H1 (cell line): Measurements from ENCODE around the gene FOXK1. TPM values are rescaled to one million over a fixed set of nuclear protein-coding genes. Genes with fewer than 3 reads are reported as not detected.

ENCODE experiments used
- CTCF ChIA-PET: fragments of 300-600 bp; sonication (Branson Sonifier 250); formaldehyde crosslinking; loops from one replicate; lab custom pipeline; 2021; ENCODE audit not compliant: partially characterized antibody; lab: Charles Lee
- POLR2A ChIA-PET: fragments of 300-600 bp; sonication (Branson Sonifier 250); formaldehyde crosslinking; loops from one replicate; lab custom pipeline; 2021; ENCODE audit warnings: inconsistent platforms; ENCODE audit not compliant: partially characterized antibody; lab: Charles Lee
- DNase-seq, 2 experiments: peaks; one replicate each; pipeline versions ENCODE4 v3.0.0 to v3.0.0-alpha.2; 2010 to 2022; ENCODE audit warnings: low spot score in 2 of 2, low read depth in 1 of 2, mixed read lengths in 1 of 2
- FAIRE-seq: peaks from 2 replicates; lab custom pipeline; 2011; peaks lifted over from hg19 to GRCh38; lab: Jason Lieb, UNC
- H2AFZ ChIP-seq: 2 replicates; pipeline ENCODE4 v1.8.1; 2012; ENCODE audit warnings: low read length, inconsistent platforms
- H2AK5ac ChIP-seq: 2 replicates; pipeline ENCODE4 v1.6.1; 2013; ENCODE audit warnings: low read depth, low read length
- H2BK120ac ChIP-seq: replicated peaks from 2 replicates; pipeline ENCODE3; 2013; ENCODE audit warnings: low read depth, low read length, inconsistent platforms
- H2BK12ac ChIP-seq: 2 replicates; pipeline ENCODE4 v1.6.1; 2013; ENCODE audit warnings: low read depth, low read length
- H2BK15ac ChIP-seq: 2 replicates; pipeline ENCODE4 v1.6.1; 2013; ENCODE audit warnings: low read length
- H2BK20ac ChIP-seq: 2 replicates; pipeline ENCODE4 v1.6.1; 2013; ENCODE audit warnings: low read length
- H2BK5ac ChIP-seq: 2 replicates; pipeline ENCODE4 v1.6.1; 2013; ENCODE audit warnings: low read depth, low read length
- H3K14ac ChIP-seq: 2 replicates; pipeline ENCODE4 v1.6.1; 2013; ENCODE audit warnings: inconsistent platforms; ENCODE audit not compliant: insufficient read length
- H3K18ac ChIP-seq: 2 replicates; pipeline ENCODE4 v1.6.1; 2013; ENCODE audit warnings: low read length; ENCODE audit errors: extremely low read depth
- H3K23ac ChIP-seq: 2 replicates; pipeline ENCODE4 v1.6.1; 2013; ENCODE audit warnings: inconsistent platforms; ENCODE audit not compliant: insufficient read length
- H3K23me2 ChIP-seq: 2 replicates; pipeline ENCODE4 v1.6.1; 2013; ENCODE audit warnings: low read depth, low read length
- H3K27ac ChIP-seq: 2 replicates; pipeline ENCODE4 v1.6.1; 2011; ENCODE audit warnings: low read depth, low read length, inconsistent platforms
- H3K27me3 ChIP-seq, 4 experiments: replicated peaks in 1 of 4; 1 replicate in 1 of 4; 2 replicates in 3 of 4; pipeline versions ENCODE4 v1.6.1 to v1.8.1; 2011 to 2013; ENCODE audit warnings: low read length in 3 of 4, mild to moderate bottlenecking in 3 of 4, inconsistent platforms in 2 of 4, mixed read lengths in 2 of 4, moderate library complexity in 1 of 4; ENCODE audit not compliant: control insufficient read depth in 3 of 4, insufficient read depth in 3 of 4; ENCODE audit errors: extremely low read depth in 1 of 4
- H3K36me3 ChIP-seq, 4 experiments: 2 replicates each; pipeline versions ENCODE4 v1.6.1 to v1.8.1; 2011 to 2013; ENCODE audit warnings: mild to moderate bottlenecking in 4 of 4, low read length in 3 of 4, moderate library complexity in 2 of 4, control low read depth in 1 of 4, inconsistent platforms in 1 of 4; ENCODE audit not compliant: insufficient read depth in 4 of 4, control insufficient read depth in 2 of 4
- H3K4ac ChIP-seq: replicated peaks from 2 replicates; pipeline ENCODE3; 2013; ENCODE audit warnings: low read length, low read depth, mixed read lengths, inconsistent platforms; ENCODE audit not compliant: insufficient read length
- H3K4me1 ChIP-seq, 4 experiments: replicated peaks in 1 of 4; 1 replicate in 1 of 4; 2 replicates in 3 of 4; pipeline versions ENCODE4 v1.6.1 to v1.8.1; 2011 to 2013; ENCODE audit warnings: low read length in 3 of 4, inconsistent platforms in 2 of 4, mixed read lengths in 1 of 4; ENCODE audit not compliant: insufficient read depth in 4 of 4, control insufficient read depth in 3 of 4
- H3K4me2 ChIP-seq, 2 experiments: 2 replicates each; pipeline versions ENCODE4 v1.6.1 to v1.8.1; 2011 to 2013; ENCODE audit warnings: low read depth in 2 of 2, low read length in 2 of 2, control low read depth in 1 of 2, inconsistent platforms in 1 of 2, mild to moderate bottlenecking in 1 of 2; ENCODE audit not compliant: insufficient read depth in 1 of 2
- H3K4me3 ChIP-seq, 4 experiments: fragments of 200-600, 300-600 bp in 1 of 4; sonication (generic), shearing (Covaris generic), sonication (Bioruptor Twin) in 1 of 4; 2 replicates each; pipeline versions ENCODE4 v1.5.1 to v1.8.1; 2011 to 2016; ENCODE audit warnings: low read length in 4 of 4, low read depth in 3 of 4, control low read depth in 2 of 4, inconsistent platforms in 2 of 4, mild to moderate bottlenecking in 2 of 4, mixed read lengths in 1 of 4, moderate library complexity in 1 of 4; ENCODE audit not compliant: insufficient read depth in 2 of 4; ENCODE audit errors: extremely low read depth in 1 of 4
- H3K56ac ChIP-seq: replicated peaks from 2 replicates; pipeline ENCODE3; 2013; ENCODE audit warnings: low read depth, mild to moderate bottlenecking, mixed read lengths, low read length, inconsistent platforms; ENCODE audit not compliant: insufficient read length
- H3K79me1 ChIP-seq: 2 replicates; pipeline ENCODE4 v1.6.1; 2013; ENCODE audit warnings: low read depth, low read length, control low read depth
- H3K79me2 ChIP-seq, 2 experiments: 2 replicates each; pipeline versions ENCODE4 v1.6.1 to v1.8.1; 2012 to 2013; ENCODE audit warnings: low read length in 2 of 2, mild to moderate bottlenecking in 2 of 2, inconsistent platforms in 1 of 2; ENCODE audit not compliant: insufficient read depth in 2 of 2, control insufficient read depth in 1 of 2
- H3K9ac ChIP-seq, 4 experiments: replicated peaks in 1 of 4; 1 replicate in 1 of 4; 2 replicates in 3 of 4; pipeline versions ENCODE4 v1.6.1 to v1.8.1; 2011 to 2013; ENCODE audit warnings: low read depth in 3 of 4, low read length in 3 of 4, control low read depth in 2 of 4, mild to moderate bottlenecking in 2 of 4, moderate library complexity in 2 of 4, inconsistent platforms in 1 of 4; ENCODE audit errors: extremely low read depth in 1 of 4
- H3K9me3 ChIP-seq, 2 experiments: 2 replicates each; pipeline versions ENCODE4 v1.6.1 to v1.8.1; 2012 to 2013; ENCODE audit warnings: mild to moderate bottlenecking in 2 of 2, moderate library complexity in 2 of 2, control low read depth in 1 of 2, inconsistent platforms in 1 of 2, low read depth in 1 of 2, low read length in 1 of 2, mixed read lengths in 1 of 2; ENCODE audit not compliant: insufficient read depth in 2 of 2
- H4K20me1 ChIP-seq, 2 experiments: replicated peaks in 1 of 2; 2 replicates each; pipeline versions ENCODE3 to v1.8.1; 2011 to 2013; ENCODE audit warnings: inconsistent platforms in 2 of 2, low read length in 2 of 2, mild to moderate bottlenecking in 1 of 2; ENCODE audit not compliant: insufficient read depth in 2 of 2, control insufficient read depth in 1 of 2
- H4K5ac ChIP-seq: 2 replicates; pipeline ENCODE4 v1.6.1; 2013; ENCODE audit warnings: low read length, low read depth, mixed read lengths, inconsistent platforms; ENCODE audit not compliant: insufficient read length
- H4K8ac ChIP-seq: 2 replicates; pipeline ENCODE4 v1.8.0; 2013; ENCODE audit warnings: mild to moderate bottlenecking, moderate library complexity, low read length, inconsistent platforms; ENCODE audit not compliant: insufficient read depth; ENCODE audit errors: extremely low read depth
- H4K91ac ChIP-seq: replicated peaks from 2 replicates; pipeline ENCODE3; 2013; ENCODE audit warnings: low read length, mixed read lengths, inconsistent platforms; ENCODE audit not compliant: insufficient read length
- BACH1 ChIP-seq: IDR thresholded peaks from 2 replicates; pipeline ENCODE4 v1.6.1; 2012; ENCODE audit warnings: low read length, improper control_type of control experiment
- BCL11A ChIP-seq, 2 experiments: IDR thresholded peaks; one replicate each; pipeline ENCODE4 v1.6.1; 2011; ENCODE audit warnings: low read depth in 2 of 2, low read length in 2 of 2, mild to moderate bottlenecking in 2 of 2
- CTBP2 ChIP-seq: IDR thresholded peaks from 2 replicates; pipeline ENCODE4 v1.7.0; 2011; ENCODE audit warnings: borderline replicate concordance, mild to moderate bottlenecking, moderate library complexity, mixed read lengths, low read length; ENCODE audit not compliant: insufficient read depth, insufficient read length
- EP300 ChIP-seq, 2 experiments: IDR thresholded peaks; 1 replicate in 1 of 2; 2 replicates in 1 of 2; pipeline ENCODE4 v1.6.1; 2011 to 2012; ENCODE audit warnings: low read depth in 2 of 2, low read length in 2 of 2, mild to moderate bottlenecking in 2 of 2, borderline replicate concordance in 1 of 2, inconsistent platforms in 1 of 2, moderate library complexity in 1 of 2
- FOSL1 ChIP-seq: IDR thresholded peaks from 2 replicates; pipeline ENCODE4 v1.6.1; 2011; ENCODE audit warnings: mild to moderate bottlenecking, low read depth, low read length, moderate library complexity; ENCODE audit not compliant: insufficient read depth
- GABPA ChIP-seq: IDR thresholded peaks from 2 replicates; pipeline ENCODE4 v1.6.1; 2011; ENCODE audit warnings: mild to moderate bottlenecking, low read length, moderate library complexity, borderline replicate concordance; ENCODE audit not compliant: insufficient read depth
- JUN ChIP-seq: IDR thresholded peaks from 2 replicates; pipeline ENCODE4 v1.6.1; 2011; ENCODE audit warnings: low read depth, mild to moderate bottlenecking, improper control_type of control experiment, low read length
- RBBP5 ChIP-seq: IDR thresholded peaks from 2 replicates; pipeline ENCODE4 v1.7.1; 2012; ENCODE audit warnings: low read depth, mild to moderate bottlenecking, inconsistent platforms, low read length, moderate library complexity, borderline replicate concordance
- SIX5 ChIP-seq: IDR thresholded peaks from 2 replicates; pipeline ENCODE4 v1.6.1; 2011; ENCODE audit warnings: mild to moderate bottlenecking, low read depth, low read length
- TAF1 ChIP-seq: IDR thresholded peaks from 2 replicates; pipeline ENCODE4 v1.6.1; 2011; ENCODE audit warnings: mild to moderate bottlenecking, low read depth, low read length
- TCF12 ChIP-seq: IDR thresholded peaks from 2 replicates; pipeline ENCODE4 v1.6.1; 2011; ENCODE audit warnings: low read depth, mild to moderate bottlenecking, low read length
- TEAD4 ChIP-seq: IDR thresholded peaks from 2 replicates; pipeline ENCODE4 v1.6.1; 2012; ENCODE audit warnings: low read depth, low read length, inconsistent platforms, mixed read lengths
- WGBS, 2 experiments: shearing (Covaris generic) in 1 of 2; methylation state at CpG; one replicate each; pipeline versions ENCODE4 v1.1.6 to v1.1.7; 2013 to 2015; ENCODE audit warnings: low lambda C conversion rate in 2 of 2, mixed read lengths in 2 of 2, inconsistent platforms in 1 of 2, low coverage in 1 of 2, missing lambda C conversion rate in 1 of 2; ENCODE audit not compliant: insufficient replicate concordance in 2 of 2, insufficient coverage in 1 of 2, insufficient read length in 1 of 2; ENCODE audit errors: extremely low coverage in 1 of 2, missing lambda C conversion rate in 1 of 2; 5-methylcytosine and 5-hydroxymethylcytosine counted together
- polyA plus RNA-seq, 7 experiments: library from polyadenylated mRNA; depleted of rRNA in 3 of 7; stranded (reverse) in 5 of 7; unstranded in 2 of 7; fragments of >200 nt in 5 of 7; fragments of 200-250 nt in 2 of 7; gene quantifications; 1 replicate in 5 of 7; 2 replicates in 1 of 7; 4 replicates in 1 of 7; pipeline versions ENCODE4 v1.2.1 to v1.2.3, GENCODE V29; 2011 to 2013; ENCODE audit warnings: missing spikeins in 2 of 7, mixed read lengths in 2 of 7
- total RNA-seq: library from RNA; stranded (reverse); fragmentation: NEBNext Ultra II Directional; extraction: Animal tissue kit (Norgen Biotek cat#: 25700); gene quantifications from 2 replicates; pipeline ENCODE4 v1.2.1, GENCODE V29; 2021
- TF ChIP-seq, protein P1 (sequence below): IDR thresholded peaks from 2 replicates; pipeline ENCODE4 v1.6.1; 2011; ENCODE audit warnings: low read length, improper control_type of control experiment

FOXK1 gene
- total and polyA plus RNA-seq, 2 of the 8 experiments (the other 6 are each of a cell fraction or from before 2014, with no cell fraction given): 2.0 to 8.5 TPM

DNA sequence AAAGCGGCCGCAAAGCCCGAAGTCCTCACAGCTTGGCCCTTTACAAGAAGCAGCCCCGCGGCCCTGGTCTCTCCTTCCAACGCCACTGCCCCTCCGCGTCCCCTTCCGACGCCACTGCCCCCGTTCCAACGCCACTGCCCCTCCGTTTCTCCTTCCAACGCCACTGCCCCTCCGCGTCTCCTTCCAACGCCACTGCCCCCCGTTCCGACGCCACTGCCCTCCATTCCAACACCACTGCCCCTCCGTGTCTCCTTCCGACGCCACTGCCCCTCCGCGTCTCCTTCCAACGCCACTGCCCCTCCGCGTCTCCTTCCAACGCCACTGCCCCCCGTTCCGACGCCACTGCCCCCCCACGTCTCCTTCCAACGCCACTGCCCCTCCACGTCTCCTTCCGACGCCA is 126.5 kb downstream of the FOXK1 start:
- H3K4me2 ChIP-seq: no peak overlapping the region
- ChIA-PET CTCF (interaction anchor here (1.1 to 2.2 kb wide), 2 partner anchors 10 to 17 kb away, joined by 7 read pairs; no protein-coding TSS in a partner anchor), POLR2A (interaction anchor here (0.6 kb wide), 1 partner anchor 278 kb away, joined by 4 read pairs; no protein-coding TSS in a partner anchor)
- no peak overlapping the region for H3K23ac ChIP-seq
- no peak overlapping the region for H2BK5ac ChIP-seq
- no peak overlapping the region for H3K9ac ChIP-seq
- no peak overlapping the region for H4K91ac ChIP-seq
- no peaks in the 10 kb centered on the region for H3K79me1 ChIP-seq
- no peak overlapping the region for H3K4me3 ChIP-seq
- no peak overlapping the region for H2BK15ac ChIP-seq
- no peak overlapping the region for H3K27ac ChIP-seq
- H4K5ac ChIP-seq: no peak overlapping the region
- no peaks in the 10 kb centered on the region for H3K23me2 ChIP-seq
- H3K4me1 ChIP-seq: peaks cover 0 to 7% (median 1%) of the 10 kb centered on the region in 4 experiments; a peak in 1 of 7 replicates
- no peak overlapping the region for H3K4ac ChIP-seq
- FAIRE-seq (no peak), DNase-seq (no peak)
- H3K14ac ChIP-seq: no peak overlapping the region
- no peak overlapping the region for H2AFZ ChIP-seq
- no peak overlapping the region for H3K18ac ChIP-seq
- no peaks in the 10 kb centered on the region for H3K79me2 ChIP-seq
- H4K8ac ChIP-seq: no peak overlapping the region
- H4K20me1 ChIP-seq: no peaks in the 10 kb centered on the region
- H2BK120ac ChIP-seq: no peak overlapping the region
- H2BK20ac ChIP-seq: no peak overlapping the region
- H3K36me3 ChIP-seq: no peaks in the 10 kb centered on the region
- H2BK12ac ChIP-seq: no peak overlapping the region
- no peaks in the 10 kb centered on the region for H3K27me3 ChIP-seq
- 70% methylated on average over 2 of the region's 37 CpGs; no CpG with 5 or more reads in 1 of the 2 experiments for WGBS, 2 experiments
- no peak overlapping the region for H3K56ac ChIP-seq
- H3K9me3 ChIP-seq: no peaks in the 10 kb centered on the region
- no peak overlapping the region for H2AK5ac ChIP-seq
- TF ChIP-seq TEAD4 (no peak), CTBP2 (no peak), RBBP5 (no peak), EP300 (IDR thresholded peaks at IDR 0.05; ENCODE audit: borderline replicate concordance in 1 of 2, low read depth in 2 of 2, low read length in 2 of 2) (no peak), FOSL1 (no peak), BCL11A (IDR thresholded peaks at IDR 0.05; ENCODE audit: low read depth in 2 of 2, low read length in 2 of 2) (no peak), GABPA (no peak), TCF12 (no peak), JUN (no peak), SIX5 (no peak), BACH1 (no peak), TAF1 (no peak)
- TF ChIP-seq, protein P1, sequence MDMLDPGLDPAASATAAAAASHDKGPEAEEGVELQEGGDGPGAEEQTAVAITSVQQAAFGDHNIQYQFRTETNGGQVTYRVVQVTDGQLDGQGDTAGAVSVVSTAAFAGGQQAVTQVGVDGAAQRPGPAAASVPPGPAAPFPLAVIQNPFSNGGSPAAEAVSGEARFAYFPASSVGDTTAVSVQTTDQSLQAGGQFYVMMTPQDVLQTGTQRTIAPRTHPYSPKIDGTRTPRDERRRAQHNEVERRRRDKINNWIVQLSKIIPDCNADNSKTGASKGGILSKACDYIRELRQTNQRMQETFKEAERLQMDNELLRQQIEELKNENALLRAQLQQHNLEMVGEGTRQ: no peak
